CD4-positive, alpha-beta T cell treated with Interleukin-6 at 100 ng/mL for 8 hours (primary cell): ENCODE measurements around the gene CERS6.
"Not testable (repeated sequence)": the region's sequence is repeated elsewhere in the genome, so short reads cannot be mapped to it uniquely, and the experiment has no call there.

Experiments used
- DNase-seq: peaks from one replicate; pipeline ENCODE4 v3.0.0-alpha.2; 2020; ENCODE audit warnings: mixed read lengths, low spot score

The CERS6 gene, protein sequence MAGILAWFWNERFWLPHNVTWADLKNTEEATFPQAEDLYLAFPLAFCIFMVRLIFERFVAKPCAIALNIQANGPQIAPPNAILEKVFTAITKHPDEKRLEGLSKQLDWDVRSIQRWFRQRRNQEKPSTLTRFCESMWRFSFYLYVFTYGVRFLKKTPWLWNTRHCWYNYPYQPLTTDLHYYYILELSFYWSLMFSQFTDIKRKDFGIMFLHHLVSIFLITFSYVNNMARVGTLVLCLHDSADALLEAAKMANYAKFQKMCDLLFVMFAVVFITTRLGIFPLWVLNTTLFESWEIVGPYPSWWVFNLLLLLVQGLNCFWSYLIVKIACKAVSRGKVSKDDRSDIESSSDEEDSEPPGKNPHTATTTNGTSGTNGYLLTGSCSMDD

DNA sequence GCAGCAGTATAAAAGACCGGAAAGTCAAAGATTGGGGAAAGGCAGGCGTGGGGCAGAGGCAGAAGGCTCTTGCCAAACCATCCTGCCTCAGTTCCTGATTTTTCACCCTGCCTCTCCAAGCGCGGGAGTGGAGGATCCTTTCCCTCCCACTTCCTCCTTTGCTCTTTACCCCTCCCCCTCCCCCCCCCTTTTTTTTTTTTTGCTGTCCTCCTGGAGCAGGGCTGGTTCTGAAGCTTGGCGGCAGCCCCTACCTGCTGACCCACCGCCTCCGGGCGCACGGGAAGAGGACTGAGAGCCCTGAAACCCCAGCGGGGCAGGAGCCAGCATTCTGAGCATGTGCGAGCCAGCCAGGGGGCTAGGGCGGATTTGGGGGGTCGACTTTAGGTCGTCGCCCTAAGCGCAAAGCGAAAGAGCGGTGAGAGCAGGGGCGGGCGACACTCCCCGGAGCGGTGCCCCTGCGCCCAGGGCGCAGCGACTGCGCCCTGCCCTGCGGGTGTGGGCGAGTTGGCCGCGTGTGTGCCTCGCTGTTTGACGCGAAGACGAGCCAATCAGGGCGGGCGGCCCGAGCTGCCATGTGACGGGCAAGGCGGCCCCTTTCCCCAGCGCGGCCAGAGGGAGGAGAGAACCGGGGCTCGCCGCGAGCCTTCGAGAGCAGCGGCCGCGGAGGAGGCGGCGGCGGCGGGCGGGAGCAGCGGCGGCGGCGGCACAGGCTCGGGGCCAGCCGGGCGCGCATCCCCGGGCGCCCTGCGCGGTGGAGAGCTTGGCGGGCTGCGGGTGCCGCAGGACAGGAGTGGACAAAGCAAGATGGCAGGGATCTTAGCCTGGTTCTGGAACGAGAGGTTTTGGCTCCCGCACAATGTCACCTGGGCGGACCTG lies at the start of gene CERS6:
TSS of gene CERS6 (plus strand) at position 628 of the 876 bp plus-strand sequence. CDS start at position 805, 177 bp downstream.
- peak; percentile 76 for DNase-seq

DNA sequence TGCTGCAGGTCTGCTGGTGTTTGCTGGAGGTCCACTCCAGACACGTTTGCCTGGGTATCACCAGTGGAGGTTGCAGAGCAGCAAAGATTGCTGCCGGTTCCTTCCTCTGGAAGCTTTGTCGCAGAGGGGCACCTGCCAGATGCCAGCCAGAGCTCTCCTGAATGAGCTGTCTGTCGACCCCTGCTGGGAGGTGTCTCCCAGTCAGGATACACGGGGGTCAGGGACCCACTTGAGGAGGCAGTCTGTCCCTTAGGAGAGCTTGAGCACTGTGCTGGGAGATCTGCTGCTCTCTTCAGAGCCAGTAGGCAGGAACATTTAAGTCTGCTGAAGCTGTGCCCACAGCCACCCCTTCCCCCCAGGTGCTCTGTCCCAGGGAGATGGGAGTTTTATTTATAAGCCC lies 43.8 kb upstream of the CERS6 start:
- not testable (repeated sequence) for DNase-seq

DNA sequence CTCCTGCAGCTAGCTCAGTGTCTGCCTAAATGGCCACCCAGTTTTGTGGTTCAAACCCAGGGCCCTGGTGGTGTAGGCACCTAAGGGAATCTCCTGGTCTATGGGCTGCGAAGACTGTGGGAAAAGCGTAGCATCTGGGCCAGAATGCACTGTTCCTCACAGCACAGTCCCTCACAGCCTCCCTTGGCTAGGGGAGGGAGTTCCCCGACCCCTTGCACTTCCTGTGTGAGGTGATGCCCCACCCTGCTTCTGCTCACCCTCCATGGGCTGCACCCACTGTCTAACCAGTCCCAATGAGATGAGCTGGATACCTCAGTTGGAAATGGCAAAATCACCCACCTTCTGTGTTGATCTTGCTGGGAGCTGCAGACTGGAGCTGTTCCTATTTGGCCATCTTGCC lies 43.0 kb upstream of the CERS6 start:
- DNase-seq, result not testable (repeated sequence)

DNA sequence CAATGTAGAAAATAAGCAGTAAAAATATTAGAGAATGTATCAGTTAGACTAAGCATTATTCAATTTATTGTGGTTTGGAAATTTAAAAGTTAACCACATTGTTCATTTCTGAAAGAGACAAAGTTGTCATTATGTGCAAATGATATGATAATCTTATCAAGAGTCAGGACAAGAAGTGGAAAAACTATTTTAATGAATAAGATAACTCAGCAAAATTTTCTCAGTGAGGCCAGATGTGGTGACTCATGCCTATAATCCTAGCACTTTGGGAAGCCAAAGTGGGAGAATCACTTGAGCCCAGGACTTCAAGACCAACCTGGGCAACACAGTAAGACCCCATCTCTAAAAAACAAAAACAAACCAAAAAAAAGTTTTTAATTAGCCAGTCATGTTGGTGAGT lies 39.5 kb upstream of the CERS6 start:
- DNase-seq, result no peak

DNA sequence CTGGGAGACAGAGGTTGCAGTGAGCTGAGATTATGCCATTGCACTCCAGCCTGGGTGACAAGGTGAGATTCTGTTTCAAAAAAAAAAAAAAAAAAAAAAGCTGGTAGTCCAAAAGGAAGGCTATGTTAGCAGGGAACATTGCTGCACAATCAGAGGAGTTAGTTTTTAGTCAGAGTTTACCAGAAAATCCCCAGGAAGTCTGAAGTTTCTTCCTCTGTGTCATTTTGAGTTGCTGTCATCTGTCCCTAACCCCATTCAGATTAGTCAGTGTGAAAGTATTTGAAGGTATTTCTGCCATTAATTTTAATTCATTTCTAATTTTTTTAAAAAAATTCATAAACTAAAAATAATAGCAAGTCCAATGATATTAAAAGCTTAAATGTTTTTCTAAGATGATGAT lies 33.5 kb upstream of the CERS6 start:
- DNase-seq, result no peak

DNA sequence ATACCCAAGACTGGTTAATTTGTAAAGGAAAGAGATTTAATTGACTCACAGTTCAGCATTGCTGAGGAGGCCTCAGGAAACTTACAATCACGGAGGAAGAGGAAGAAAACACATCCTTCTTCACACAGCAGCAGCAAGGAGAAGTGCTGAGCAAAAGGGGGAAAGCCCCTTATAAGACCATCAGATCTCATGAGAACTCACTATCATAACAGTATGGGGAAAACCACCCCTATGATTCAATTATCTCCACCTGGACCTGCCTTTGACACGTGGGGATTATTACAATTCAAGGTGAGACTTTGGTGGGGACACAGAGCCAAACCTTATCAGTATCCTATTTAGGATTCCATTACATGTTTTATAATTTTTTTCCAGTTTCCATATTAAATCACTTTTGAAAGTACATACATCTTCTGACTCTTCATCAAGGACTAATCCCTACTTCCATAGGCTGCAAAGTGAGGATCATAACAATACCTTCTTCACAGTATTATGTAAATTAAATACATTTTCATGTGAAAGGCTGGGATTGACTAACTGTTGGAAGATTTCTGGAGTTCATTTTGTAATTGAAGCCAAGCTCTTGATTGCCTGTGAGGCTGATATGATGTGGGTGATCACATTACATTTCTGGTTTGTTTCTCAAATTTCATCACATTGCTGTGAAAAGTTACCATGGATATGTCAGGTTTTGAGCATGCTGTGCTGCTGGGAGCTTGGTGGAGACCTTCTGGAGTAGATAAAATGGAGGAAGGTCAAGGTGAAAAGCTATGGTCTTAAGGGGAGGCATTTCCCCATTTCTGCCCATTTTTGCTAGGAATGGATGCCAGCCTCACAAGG lies 31.7 kb upstream of the CERS6 start:
- no peak for DNase-seq

DNA sequence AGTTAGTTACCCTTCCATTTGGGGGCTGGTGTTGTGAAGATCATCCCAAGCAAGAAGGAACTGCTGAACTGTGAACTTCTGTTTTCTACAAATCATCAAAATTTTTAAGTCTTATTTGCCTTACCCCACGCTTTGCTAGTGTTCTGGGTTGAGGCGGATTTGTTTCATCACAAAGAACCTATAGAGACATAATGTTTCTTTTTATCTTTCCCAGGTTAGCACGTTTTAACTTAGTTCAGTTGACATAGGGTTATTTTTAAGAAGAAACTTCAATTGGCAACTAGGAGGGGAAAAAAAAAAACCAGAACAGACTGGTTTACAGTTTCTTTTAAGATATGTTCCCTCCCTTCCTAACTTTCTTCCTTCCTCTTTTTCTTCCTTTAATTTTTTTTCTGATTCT lies 31.1 kb upstream of the CERS6 start:
- DNase-seq, result no peak

DNA sequence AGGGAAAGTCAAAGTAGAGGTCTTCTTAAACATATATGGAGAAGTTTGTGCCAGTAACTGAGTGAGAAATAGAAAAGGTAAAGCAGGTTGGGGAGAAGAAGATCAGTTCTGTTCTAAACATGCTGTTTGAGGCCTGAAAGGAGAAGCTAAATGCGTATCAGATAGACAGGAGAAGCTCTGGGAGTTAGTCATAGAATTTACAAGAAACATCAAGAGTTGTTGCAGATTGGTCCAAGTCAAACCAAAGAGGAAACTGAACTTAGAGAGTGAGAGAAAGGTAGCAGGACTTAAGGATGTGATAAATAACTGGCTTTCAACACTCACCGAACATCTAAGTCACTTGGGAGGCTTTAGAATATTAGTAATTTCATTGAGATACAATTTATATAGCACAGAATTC lies 29.2 kb upstream of the CERS6 start:
- no peak for DNase-seq

DNA sequence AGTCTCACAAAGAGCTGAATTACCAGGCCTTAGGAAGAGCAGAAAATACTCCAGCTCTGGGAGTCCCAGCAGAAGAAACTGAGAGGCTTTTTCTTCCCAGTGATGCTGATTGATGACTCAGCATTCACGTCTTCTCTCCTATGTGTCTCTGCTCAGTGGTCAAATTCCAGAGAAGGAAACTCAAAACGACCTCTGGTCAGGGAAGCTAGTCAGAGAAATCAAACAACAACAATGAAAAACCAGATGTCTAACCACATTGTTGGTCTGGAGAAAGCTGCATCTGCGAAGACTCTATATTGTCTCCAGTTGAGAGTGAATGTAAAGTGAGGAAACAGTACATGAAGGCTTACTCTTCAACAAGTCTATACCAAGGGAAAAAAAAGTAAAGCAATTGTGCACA lies 28.6 kb upstream of the CERS6 start:
- no peak for DNase-seq

DNA sequence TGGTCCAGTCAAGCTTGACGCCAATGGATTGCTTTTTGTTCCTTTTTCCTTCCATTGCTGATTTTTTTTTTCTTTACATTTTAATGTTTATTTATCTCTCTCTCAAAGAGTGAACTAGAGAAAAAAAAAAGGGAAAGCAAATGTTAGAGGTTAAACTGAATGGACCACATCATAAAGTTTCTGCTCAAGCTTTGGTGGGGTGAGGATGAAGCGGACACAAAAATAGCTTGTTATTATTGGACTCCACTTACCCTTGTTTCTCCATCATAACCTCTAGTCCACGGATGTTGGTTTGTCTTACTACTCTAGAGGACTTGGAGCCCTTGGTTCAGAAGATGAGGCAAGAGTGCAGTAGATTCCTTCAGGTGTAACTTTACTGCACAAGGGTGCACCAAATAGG lies 27.6 kb upstream of the CERS6 start:
- no peak for DNase-seq

DNA sequence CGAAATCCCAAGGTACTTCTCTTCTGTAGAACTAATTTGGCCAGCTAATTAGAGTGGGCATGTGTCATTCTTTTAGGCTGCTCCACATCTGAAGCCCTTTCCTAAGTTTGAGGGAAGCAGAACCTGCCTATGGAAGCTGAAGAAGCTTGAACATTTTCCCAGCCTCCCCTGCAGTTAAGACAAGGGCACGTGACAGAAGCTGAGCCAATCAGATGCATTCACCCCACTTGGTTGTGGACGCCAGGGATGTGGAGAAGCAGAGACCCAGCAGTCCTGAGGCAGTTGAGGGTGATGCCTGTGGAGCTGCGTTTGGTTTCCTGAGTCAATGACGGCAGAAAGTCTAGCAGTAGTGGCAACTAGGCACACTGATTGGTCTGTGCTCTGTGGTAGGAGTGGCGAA lies 26.1 kb upstream of the CERS6 start:
- no peak for DNase-seq

DNA sequence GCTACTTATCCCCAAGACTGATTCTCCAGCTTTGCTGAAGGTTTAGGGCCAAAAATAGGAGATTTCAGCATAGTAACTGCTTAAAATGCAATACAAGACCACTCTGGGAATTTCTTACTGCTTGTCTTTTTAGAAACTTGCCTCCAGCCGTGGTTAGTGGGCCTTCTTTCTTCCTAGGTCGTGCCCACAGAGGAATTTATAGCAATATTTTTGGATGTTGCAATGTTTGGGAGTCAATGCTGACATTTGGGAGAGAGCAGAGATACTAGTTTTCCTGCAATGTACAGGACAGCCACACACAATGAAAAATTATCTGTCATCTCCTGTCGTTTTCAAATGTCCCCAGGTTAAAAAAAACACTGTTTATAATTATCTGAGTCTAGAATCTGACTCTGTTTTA lies 25.6 kb upstream of the CERS6 start:
- DNase-seq, result no peak

DNA sequence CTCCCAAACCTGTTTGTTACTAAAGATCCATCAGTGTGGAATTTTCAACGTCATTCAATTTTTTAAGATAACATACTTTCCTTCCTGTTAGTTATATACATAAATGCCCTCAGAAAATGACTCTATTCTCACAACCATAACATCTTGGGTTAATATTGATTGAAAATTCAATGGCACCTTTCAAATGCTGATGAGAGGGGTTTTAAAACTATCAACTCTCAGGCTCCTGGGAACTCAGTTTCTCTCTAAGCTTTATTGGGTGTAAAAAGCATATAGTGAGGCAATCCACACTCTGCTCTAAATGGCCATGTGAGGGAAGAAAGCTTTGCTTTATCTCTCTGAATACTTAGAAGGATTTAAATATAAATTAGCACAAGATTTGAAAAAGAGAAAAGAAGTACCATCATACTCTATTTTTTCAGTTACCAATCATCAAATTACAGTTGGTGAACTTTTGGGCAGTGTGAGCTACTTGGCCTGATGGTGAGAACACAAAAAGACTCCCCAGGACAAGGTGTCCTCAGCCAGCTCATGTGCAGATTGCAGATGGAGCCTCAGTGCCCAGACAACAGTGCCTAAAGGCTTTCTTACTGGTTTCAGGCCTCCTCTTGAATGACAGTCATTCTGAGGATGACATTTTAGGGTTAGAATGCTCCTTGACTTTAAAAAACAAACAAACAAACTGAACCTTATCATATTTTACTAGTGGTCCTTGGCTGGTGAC lies 24.6 kb upstream of the CERS6 start:
- DNase-seq, result no peak

DNA sequence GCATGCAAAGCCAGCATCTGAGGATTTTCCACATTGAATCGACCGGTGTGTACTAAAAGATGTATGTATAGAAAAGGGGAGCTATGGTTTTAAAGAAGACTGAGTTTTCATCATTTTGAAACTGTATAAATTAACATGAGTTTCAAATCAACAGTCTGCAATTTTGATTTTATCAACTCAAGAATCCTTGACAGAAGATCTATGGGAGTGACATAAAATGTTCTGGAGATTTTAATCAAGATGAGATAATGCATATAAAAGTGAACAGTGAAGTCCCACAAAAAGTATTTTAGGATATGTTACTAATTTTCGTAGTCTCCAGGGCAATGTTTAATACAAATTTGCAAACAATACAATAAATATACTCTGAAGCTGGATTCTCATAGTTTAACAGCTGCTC lies 24.0 kb upstream of the CERS6 start:
- no peak for DNase-seq

DNA sequence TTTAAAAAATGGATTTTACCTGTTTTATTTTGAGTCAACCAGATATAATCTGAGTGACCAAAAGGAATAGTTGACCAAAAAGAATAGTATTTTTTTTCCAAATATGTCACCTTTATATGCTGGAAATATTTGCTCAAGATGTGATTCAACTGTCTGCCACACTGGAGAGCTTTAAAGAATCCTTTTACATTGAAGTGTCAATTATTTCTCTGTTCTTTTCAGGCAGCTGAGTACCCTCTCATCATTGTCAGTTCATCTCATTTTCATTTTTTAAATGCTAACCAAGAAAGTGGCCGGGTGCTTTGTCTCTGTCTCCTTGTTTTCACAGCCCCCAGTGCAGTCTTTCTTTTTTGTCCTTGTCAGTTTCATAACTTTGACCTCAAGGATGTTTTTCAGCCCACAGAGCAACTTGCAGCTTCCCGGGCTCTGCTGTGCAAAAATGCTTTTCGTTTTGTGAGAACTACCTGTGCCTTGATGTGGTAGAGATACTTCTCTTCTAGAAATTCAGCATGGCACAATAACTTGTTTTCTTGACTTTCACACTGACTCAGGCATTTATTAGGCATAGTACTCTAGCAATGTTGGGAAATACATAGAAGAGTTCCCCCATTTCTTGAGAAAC lies 23.4 kb upstream of the CERS6 start:
- DNase-seq, result peak; percentile 61

DNA sequence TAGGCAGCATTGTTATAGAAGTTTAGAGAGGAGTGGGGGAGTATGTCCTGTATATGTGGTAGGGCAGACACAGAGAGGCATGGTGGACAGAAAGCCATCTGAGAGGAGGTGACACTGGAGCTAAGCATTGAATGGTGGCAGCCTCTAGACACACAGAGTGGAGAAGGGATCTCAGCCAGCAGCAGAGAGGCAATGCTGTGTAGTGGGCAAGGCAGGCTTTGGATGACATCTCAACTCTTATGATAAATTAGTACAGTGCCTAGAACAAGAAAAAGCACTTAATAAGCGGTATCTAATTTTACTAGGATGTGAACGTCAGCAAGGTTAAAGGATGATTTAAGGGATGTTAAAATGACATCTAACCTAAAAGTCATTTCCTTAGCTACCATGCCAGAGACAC lies 22.5 kb upstream of the CERS6 start:
- DNase-seq, result no peak

DNA sequence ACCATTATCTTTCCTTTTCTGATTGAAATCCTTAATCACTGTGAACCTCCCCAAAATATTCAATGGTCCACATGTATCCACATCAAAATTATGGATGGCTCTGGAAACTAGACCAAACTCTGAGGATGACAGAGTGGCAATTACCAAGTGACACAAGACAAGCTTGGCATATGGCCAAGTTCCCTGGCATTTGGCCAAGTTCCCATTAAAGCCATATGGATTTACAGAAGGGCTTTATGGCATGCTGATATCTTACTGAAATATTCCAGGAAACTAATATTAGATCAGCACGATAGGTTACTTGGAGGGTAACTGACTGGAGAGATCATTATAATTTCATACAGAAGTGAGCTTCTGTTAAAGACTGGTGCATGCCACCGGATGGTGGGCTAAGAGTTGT lies 21.9 kb upstream of the CERS6 start:
- no peak for DNase-seq

DNA sequence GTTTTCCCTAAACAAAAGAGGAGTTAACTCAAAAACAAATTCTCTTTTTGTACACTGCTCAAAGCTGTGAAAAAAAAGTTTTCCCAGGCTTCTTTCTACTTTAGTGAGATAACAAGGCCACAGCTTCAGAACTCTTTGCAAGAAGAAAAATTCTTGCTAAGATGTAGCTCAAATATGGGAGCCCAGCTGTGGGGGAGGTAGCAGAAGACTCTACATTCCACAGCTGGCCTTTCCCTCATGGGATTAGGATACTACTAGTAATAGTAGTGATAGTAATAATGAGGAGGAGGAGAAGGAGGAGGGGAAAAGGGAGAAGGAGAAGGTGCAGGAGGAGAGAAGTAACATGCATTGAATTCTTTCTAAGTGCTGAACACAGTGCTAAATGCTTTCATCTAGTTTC lies 19.2 kb upstream of the CERS6 start:
- no peak for DNase-seq

DNA sequence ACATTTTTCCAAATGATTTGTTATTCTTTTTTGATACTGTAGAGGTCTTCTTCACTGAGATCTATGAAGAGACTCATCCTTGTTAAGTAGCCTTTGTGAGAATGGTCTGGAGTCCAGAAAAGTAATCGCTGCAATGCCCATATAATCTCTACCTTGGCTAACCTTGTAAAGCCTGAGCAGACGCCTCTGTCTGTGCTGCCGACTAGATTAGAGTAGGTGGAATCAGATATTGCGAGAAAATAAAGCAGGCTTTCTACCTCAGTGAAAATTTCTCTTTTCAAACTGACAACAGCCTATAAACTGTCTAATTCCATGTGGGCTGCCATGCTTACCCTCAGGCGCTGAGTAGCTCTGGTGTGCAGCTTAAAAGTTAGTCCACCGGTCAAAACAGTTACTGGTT lies 17.5 kb upstream of the CERS6 start:
- DNase-seq, result no peak

DNA sequence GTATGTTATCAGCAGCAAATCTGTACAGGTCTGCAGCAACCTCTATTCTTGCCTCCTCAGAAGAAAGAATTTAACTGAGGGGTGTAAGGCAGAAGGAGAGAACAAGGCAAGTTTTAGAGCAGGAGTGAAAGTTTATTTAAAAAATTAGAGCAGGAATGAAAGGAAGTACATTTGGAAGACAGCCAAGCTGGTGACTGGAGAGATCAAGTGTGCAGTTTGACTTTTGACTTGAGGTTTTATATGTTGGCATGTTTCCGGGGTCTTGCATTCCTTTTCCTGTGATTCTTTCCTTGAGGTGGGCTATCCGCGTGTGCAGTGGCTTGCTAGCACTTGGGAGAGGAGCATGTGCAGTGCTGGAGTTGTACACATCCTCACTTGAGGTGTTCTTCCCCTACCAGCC lies 16.5 kb upstream of the CERS6 start:
- DNase-seq, result no peak

DNA sequence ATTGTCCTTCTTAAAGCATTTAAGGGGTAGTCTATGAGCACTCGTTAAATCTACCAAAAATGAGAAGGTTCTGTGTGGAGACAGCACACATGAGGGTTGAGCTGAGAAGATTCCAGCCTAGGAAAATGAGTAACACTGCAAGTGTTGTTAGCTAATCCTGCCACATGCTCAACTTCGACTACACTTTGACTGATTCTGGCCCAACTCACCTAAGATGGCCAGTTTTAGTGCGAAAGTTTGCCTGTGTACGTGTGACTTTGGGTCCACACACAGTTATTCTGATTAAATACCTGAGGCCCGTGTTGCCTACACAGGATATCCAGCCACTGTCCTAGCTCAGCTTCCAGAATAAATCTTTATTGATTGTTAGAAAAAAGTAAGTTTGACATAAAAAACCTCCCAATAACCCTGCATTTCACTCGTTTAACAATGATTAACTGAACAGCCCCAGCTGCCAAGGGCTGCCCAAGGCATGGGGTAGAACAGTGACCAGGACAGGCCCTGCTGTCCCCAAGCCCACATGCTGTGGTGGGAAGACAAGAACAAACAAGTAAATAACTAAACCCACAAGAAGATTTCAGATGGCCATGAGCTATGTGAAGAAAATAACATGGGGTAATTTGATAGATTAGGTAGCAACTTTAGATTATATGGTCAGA lies 14.7 kb upstream of the CERS6 start:
- no peak for DNase-seq
